OCI-LY1 (cell line): Measurements from ENCODE around the gene SCFD1.

ENCODE experiments used
- EZH2 ChIP-seq: fragments of 200-600 bp; sonication (generic), shearing (Covaris generic); IDR thresholded peaks from 2 replicates; pipeline ENCODE4 v1.8.0; 2017; ENCODE audit warnings: borderline replicate concordance, mixed run types, mild to moderate bottlenecking, antibody characterized with exemption, low read length, moderate library complexity, mixed read lengths
- TF ChIP-seq, protein P1 (sequence below): fragments of 200-600 bp; sonication (generic), shearing (Covaris generic); IDR thresholded peaks from 2 replicates; pipeline ENCODE4 v1.5.1; 2017; ENCODE audit warnings: mild to moderate bottlenecking, antibody characterized with exemption, low read length, moderate library complexity, mixed read lengths

DNA sequence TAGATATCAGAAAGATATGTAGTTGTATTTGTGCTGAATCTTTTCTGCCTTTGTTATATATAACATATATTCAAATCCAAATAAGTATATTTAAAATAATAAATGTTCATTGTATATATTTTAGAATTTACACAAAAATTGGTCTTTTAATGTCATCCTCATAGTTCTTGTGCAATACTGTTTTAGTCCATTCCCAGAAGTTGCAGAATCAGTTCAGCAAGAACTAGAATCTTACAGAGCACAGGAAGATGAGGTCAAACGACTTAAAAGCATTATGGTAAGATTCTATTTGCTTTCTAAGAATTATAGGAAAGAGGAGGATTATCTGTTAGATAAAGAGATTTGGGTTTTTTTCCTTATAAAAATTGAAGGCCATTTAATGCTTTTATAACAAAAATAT is 51.0 kb downstream of the SCFD1 start:
- TF ChIP-seq, protein P1, sequence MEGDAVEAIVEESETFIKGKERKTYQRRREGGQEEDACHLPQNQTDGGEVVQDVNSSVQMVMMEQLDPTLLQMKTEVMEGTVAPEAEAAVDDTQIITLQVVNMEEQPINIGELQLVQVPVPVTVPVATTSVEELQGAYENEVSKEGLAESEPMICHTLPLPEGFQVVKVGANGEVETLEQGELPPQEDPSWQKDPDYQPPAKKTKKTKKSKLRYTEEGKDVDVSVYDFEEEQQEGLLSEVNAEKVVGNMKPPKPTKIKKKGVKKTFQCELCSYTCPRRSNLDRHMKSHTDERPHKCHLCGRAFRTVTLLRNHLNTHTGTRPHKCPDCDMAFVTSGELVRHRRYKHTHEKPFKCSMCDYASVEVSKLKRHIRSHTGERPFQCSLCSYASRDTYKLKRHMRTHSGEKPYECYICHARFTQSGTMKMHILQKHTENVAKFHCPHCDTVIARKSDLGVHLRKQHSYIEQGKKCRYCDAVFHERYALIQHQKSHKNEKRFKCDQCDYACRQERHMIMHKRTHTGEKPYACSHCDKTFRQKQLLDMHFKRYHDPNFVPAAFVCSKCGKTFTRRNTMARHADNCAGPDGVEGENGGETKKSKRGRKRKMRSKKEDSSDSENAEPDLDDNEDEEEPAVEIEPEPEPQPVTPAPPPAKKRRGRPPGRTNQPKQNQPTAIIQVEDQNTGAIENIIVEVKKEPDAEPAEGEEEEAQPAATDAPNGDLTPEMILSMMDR, result no peak
- TF ChIP-seq EZH2, result no peak
